Measurements from ENCODE around the gene SHC1.

The SHC1 gene

DNA sequence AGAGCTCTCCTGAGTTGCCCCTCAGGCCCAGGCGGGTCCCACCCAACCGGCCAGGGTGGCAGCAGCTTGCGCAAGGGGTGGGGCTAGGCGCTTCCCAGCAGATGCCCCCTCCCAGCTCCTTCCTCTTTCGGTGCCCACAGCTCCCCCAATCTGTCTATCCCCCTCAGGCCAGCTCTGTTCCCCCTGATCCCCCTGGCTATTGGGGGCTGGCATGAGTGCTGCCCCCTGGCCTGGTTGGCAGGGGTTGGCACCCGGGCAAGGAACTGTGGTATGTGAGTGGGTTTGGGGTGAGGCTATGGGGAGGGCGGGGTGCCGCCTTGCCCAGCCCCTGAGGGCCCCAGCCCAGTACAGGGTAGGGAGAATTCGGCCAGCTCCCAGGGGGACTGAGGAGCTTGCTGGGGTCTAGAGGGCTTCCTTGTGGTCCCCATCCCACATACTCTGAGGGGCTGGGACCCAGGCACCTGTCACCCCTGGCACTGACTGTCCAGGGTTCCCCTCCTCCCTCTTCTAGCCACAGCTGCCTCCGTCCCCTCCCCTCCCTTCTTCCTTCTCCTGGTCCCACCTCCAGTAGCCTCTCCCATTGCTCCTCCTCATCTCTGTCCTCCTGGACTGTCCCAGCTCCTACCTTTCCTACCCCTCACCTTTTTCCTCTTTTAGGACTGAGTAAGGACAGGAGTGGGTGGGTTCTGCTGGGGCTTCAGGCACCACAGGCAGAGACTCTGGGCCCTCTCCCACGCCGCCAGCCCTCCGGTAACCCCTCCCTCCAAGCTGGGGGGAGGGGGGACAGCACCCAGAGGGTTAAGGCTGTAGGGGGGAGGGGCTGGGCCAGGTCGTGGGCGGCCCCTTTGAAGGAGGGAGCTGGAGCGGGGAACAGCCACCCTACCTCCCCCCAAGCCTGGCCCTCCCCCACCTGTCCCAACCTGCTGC lies 37.7 kb upstream of the SHC1 start:
- no peak for DNase-seq (ENCODE audit: low read depth)

DNA sequence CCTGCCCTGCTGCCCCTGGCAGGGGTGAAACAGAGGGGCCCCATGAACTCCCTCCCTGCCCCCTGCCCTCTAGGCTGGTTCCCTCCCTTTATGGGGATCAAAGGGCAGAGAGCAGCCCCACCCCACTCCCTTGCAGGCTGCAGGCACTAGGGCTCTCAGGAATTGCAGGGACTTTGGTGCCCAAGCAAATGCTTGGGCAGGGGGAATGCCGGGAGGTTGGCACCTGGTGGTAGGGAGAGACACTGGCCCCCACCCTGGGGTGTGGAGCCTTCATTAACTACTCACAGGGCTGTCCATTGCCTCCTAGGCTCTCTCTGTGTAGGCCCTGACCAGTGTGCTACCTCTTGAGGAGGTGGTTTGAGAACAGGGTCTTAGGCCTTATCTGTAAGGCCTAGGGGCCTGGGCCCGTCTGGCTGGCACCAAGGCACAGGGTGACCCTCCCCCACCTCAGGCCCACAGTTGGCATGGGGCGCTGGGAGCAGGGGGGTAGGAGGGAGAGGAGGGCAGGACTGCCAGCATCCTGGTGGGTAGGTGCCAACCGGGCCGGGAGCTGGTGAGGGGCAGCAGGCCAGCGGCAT lies 36.8 kb upstream of the SHC1 start:
- no peak for DNase-seq (ENCODE audit: low read depth)

DNA sequence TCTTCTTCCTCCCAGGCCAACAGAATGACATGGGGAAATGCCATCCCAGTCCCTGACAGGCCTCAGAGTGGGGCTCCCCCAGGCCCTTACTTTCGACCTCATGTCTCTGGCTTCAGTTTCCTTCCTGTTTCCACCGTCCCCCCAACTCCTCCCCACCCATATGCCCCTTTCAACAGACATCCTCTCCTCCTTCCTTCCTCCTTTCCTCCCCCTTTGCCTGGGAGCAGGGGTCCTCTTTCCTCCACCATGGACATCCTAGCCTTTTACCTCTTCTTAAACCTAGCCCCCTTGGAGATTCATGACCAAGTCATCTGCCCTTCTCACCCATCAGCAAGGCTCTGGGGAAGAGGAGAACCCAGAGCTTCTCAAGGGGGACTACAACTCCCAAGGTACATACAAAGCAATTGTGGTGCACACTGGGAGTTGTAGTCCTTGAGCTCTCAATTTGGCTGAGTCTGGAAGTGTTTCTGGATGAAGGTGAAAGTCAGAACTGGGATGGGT lies 36.1 kb upstream of the SHC1 start:
- DNase-seq (ENCODE audit: low read depth), result no peak

DNA sequence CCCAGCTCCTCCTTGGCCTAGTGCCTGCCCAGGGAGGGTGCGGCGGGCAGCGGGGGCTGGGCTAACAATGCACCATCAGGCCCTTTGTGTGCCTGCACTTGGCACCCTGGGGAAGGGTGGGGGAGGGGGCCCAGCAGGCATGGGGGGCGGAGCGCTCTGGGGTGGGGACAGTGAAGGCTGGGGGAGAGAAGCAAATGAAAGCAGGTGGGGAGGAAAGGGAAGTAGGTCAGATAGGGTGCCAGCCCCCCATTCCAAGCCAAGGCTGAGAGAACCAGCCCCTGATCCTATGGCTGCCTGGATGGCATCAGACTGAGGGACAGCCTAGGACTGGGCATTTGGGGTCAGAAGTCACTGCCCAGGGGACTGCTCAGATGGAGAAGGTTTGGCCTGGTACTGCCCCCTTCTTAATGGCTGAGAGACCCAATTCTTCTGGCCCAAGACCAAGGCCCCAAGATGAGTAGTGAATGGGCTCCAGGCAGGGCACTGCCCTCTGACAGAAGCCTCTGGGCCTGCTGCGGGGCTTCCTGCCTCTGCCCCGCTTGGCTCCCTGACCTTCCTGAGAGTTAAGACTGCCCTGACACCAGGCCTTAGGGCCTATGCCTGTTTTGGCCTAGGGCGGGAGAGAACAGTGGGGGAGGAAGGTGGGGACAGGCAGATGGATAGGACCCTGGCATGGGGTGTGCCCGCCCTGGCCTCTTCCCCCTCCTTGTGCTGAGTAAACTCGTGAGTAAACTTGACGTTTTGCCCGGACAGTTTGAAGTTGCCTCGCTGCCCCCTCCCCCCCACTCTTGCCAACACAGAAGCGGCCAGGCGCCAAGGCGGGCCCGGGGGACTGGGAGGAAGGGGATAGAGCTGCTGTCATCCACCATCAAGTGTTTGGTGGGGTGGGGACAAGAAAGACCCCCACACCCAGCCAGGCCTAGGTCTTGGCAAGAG lies 34.8 kb upstream of the SHC1 start:
- no peak for DNase-seq (ENCODE audit: low read depth)

DNA sequence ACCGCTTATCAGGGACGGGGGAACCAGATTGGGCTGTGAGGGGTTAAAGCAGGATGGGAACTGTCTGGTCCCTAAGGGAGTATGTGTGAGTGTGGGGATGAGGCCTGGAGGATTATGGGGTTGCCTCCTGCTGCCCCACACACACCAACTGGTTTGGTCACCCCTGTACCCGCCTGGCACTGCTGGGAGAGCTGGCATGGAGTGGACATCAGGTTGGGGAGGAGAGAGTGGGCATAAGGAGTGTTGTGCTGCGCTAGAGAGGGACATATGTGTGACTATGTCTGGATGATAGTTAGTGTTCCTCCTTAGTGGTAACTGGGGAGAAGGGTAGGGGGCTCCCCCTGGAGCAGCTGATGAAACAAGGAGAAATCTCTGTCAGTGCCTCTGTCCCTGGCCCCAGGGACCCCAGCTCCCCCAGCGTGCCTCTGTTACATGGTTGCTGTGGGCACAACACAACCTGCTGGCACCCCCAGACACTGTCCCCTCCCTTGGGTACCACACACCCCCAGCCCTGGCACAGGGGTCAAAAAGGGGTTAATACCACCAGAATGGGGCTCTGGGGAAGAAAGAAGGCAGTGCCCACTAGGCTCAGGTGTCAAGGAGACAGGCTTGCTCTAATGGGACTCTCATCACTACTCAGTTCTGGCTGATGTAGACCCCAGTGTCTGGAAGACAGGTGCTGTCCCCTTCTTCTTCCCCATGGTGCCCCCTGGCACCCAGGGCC lies 34.0 kb upstream of the SHC1 start:
- no peak for DNase-seq (ENCODE audit: low read depth)

DNA sequence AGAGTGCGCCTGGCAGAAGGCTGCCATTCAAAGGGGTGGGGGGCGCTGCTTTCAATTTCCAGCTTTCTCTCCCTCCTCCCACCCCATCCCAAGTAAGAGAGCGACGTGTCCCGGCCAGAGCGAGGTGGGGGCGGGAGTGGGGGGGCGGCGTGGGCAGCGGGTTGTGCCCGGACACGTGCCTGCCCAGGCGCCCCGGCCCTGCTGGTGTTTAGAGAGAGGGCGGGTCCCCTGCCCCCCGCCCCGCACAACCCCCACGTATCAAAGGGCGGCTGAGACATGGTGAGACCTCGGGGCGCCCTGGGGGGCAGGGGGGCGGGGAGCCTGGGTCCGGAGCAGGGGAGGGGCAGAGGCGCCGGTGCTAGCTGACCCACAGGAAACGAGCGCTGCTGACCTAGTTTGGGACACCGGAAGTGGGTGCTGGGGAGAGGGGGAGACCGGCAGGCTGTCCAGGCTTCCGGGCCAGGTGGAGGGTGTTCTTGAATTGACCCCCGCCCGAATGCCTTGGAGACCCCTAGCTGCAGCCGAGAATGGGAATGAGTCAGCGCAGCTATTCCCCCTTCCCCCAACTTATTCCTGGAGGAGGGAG lies 33.3 kb upstream of the SHC1 start:
- no peak for DNase-seq (ENCODE audit: low read depth)

DNA sequence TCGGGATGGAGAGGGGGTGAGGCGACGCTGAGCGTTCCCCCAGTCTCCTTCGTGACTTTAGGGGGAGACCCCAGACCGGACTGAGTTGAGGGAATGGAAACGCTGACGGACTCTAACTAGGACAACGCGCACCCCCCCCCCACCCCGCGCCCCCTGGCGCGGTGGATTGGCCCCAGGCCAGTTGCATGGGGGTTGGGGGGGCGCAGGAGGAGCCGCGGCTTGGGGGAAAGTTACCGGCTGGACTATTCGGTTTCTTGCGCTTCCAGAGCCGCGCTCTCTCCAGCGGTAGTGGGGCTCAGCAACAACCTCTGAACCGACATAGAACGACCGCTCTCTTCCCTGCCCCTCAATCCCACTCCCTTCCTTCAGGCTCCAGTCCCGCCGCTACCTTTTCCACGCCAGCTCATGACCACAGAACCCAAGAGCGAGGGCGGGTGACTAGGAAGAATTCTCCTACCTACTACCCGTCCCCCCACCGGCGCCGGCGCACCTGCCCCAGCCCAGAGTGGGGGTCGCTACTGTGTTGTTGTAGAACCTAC lies 32.7 kb upstream of the SHC1 start:
- no peak for DNase-seq (ENCODE audit: low read depth)

DNA sequence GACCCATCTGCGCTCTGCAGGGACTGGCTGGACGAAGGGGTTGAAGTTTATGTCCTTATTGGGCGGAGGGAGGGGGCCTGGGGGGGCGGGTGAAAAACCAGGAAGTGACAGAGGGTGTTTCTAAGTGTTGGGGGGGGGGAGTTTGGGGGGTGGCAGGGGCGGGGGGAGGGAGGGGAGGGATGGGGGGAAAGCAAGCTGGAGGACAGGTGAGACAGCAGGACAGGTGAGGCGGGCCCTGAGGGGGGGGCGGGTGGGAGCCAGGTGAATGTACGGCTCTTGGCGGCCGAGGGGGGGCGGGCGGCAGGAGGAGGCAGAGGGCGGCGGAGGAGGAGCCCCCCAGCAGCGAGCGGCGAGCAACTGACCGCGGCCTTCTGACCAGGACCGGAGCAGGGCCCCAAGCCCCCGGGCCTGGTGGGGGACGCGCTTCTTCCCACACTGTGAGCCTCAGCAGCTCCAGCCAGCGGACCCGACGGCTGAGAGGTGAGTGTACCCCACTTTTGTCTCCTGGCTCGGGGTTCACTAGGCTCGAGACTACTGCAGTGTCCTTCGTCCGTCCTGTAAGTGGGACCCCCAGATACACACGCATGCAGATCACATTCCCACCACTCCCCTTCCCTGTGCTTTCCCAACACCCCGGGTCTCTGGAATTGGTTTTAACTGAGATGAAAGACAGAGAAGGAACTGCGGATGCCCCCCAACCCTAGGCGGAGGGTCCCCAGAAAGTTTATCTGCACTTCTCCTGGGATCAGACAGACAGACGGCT lies 32.1 kb upstream of the SHC1 start, which contains the start of gene ZBTB7B:
Gene ZBTB7B, plus strand, starts transcription at position 339 of the 763 bp plus-strand sequence. CDS start 11,859 bp downstream, outside the sequence.
- no peak for DNase-seq (ENCODE audit: low read depth)

DNA sequence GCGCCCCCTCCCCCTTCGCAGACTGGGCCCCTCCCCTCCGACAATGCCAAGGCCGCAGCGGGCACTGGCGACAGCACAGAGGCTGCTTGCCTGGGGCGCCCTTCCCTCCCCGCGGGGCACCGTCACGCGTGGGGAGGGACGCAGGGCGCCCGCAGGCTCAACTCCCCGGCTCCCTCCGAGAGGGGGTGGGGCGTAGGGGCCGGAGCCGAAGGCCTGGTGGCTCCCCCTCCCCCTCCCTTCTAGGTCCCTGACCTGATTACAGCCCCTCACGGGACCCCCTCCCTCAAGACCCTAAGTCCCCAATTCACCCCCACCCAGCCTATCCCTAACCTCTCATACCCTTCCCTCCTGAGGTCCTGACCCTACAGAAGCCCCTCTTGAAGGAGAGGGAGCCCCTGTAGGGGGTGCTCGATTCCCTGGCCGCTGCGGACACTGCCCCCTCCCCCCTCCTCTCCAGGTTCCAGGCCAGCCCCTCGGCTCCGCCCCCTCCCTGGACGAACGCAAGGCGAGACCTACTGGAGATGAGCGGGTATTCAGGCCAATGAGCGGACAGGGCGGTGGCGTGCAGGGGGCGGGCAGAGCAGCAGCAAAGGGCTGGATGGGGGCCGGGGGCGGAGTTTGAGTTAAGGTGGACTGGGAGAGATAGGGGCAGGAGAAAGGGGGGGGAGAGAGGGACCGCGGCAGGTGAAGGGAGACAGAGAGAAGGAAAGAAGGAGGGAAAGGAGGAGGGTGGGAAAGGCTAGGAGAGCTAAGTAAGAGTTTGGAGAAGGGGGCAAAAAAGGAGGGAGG lies 31.3 kb upstream of the SHC1 start:
- DNase-seq (ENCODE audit: low read depth), result peak; percentile 96

DNA sequence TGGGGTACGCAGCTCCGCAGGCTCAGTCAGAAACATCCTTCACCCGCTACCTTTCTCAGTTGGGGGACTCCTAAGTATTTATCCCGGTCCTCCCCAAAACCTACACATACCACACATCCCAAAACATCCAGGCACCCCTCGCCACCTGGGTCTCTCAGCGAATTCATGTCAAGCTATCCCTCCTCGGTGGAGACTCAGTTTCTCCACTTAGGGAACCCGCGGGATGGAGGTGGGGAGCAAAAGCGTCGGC lies 30.8 kb upstream of the SHC1 start:
- no peak for DNase-seq (ENCODE audit: low read depth)

DNA sequence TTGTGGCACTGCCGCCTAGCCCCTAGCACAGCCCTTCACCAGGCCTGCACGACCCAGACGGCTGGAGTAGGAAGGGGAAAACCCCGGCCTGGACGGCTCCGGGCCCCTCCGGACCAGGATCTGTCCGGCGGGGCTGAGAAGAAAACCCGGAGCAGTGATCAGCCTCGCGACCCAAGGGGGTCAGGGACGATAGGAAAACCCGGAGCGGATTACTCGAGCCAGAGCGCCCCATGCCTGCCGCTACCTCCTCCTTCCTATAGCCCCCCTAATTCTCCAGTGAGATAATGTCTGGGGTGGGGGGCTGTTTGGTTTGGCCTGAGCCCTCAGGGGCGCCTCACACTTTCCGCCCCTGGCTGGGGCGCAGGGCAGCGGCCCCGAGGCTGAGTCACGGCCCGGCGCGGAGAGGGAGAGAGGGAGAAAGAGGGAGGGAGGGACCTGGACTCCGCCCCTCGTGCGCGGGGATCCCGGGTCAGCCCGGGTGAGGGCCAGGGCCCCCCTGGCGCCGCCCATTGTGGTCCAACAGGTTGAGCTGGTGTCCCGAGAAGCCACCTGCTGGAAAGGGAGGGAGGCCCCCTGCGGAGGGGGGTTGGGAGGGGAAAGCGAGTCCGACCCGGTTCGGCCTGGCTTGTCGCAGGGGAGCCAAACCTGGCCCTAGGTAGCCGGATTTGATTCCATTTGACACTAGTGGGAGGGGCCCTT lies 30.3 kb upstream of the SHC1 start:
- DNase-seq (ENCODE audit: low read depth), result peak; percentile 67

DNA sequence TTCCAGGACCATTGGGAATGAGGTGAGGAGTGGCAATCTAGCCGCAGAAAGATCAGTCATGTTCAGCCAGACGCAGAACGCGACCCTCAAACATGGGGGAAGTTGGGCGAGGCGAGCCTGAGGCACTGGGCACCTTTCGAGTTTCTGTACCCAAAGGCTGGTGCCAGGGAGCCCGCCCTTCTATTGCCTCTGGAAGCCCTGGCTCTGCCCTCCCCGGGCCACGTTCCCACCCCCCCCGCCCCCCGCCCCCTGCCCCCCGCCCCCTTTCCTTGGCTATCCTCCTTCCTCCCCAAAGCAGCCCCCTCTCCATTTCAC lies 29.8 kb upstream of the SHC1 start:
- no peak for DNase-seq (ENCODE audit: low read depth)

DNA sequence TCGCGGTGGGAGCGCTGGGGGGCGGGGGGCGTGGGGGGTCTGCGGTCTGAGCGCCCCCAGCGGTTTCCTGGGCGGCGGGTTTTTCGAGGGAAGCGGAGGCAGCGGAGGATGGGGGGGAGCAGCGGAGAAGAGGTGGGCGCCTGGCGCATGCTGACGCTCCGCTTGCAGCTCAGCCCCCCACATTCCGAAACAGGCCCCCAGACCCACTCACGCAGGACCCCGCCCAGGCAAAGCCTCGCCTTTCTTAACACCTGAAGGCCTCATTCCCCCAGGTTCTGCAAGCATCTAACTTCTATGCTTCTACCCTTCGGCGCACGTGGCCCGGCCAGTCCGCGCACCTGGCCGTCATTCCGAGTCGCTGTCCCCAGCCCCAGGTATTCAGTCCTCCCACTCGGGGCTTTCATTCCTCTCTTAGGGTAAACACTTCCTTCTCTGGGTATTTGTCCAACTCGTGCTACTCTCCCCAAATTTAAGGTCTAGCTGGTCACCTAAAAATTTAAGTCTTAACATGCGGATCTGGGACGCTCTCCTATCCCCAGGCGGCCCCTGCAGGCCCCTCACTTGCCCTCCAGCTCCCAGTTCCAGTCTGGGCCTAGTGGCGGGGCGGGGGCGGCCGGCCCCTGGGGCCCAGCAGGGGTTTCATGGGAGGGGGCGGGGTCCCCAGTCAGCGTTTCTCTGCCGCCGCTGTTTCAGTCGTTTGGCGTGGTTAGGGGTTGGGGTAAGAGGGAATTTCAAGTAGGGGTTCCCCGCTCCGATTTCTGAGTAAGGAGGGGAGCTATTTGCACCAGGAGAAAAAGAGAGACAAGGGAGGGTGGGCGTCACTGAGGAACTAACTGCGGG lies 29.2 kb upstream of the SHC1 start:
- no peak for DNase-seq (ENCODE audit: low read depth)

DNA sequence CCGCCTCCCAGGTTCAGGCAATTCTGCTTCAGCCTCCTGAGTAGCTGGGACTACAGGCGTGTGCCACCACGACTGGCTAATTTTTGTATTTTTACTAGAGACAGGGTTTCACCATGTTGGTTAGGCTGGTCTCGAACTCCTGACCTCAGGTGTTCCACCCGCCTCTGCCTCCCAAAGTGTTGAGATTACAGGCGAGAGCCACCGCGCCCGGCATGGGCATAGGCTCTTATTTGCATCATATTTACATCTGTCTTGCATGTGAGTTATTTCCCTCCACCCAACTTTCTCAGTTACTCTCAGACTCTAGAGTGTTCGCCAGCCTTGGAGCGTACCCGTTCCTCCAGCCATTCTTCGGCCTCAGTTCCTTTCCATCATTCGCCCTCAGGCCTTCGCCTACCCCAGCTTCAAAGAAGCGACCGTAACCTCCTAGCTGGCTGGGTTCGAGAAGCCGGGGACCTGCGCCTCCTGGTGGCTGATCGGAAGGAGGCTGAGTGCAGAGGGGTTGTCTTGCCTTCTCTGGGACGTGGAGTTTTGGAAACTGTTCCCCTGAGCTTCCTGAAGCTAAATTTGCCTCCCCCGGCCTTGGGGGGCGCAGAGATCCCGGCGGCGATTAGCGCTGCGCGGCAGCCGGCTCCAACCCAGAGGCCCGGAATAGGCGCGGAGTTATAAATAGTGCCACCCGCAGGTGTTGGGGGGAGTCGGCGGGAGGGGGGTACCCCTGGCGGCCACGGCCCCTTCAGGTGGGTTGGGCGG lies 28.4 kb upstream of the SHC1 start:
- peak; percentile 58 for DNase-seq (ENCODE audit: low read depth)

DNA sequence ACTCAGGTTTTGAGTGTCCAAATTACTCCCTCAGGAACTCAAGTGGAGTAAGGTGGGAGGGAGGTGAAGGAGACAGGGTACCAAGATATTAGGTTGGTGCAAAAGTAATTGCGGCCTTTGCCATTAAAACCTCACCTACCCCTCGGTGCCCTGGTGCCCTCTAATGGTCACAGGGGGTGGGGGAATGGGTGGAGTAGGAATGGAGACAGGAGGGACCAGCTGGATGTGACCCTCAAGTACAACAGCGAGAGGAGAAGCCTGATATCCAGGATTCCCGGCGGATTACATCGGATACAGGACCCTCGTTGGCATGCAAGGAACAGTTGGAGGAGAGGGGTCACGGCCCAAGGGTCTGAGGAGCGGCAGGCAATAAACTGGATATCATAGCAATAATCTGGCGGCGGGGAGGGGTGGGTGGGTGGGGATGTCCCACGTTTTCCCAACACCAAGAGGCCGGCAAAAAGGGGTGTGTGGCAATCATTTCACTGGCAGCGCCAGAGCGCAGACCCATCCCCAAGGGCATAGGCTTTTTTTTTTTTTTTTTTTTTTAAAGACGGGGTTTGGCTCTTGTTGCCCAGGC lies 27.7 kb upstream of the SHC1 start:
- DNase-seq (ENCODE audit: low read depth), result no peak

DNA sequence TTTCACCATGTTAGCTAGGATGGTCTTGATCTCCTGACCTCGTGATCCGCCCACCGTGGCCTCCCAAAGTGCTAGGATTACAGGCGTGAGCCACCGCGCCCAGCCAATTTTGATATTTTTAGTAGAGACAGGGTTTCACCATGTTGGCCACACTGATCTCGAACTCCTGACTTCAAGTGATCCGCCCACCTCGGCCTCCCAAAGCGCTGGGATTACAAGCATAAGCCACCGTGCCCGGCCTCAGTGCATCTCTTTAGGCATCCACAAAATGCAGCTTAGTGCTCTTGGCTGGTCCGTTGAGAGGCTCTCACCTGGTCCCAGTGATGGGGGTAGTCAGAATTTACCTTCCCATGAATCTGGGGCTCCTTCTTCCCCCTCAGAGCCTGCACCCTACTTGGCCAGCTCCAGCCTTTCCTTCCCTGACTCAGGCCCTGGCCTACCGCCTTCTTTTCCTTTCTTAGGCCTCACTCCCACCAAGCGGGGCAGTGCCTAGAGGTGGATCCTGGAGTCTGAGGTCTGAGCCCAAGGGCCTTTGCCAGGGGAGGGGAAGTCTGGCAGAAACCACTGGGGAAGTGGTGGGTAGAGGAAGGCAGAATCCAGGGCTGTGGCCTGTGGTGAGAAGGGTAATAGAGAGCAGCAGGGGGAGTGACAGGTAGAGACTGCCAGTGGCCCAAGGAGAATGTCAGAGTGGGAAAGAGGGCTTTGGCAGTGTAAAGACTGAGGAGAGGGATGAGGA lies 26.6 kb upstream of the SHC1 start:
- no peak for DNase-seq (ENCODE audit: low read depth)

Data from stimulated activated CD8-positive, alpha-beta memory T cell treated with anti-CD3 and anti-CD28 coated beads, Interleukin-12 subunit alpha, Interleukin-12 subunit beta, amount 100 ng/mL, for 4 hours (primary cell).